Activated effector memory CD4-positive, alpha-beta T cell treated with anti-CD3 and anti-CD28 coated beads, Interleukin-2, amount 50 U/mL, for 16 hours (primary cell): ENCODE results near the gene HSPB9.

Source experiments
- DNase-seq: peaks from one replicate; pipeline ENCODE4 v3.0.0-alpha.2; 2020

Gene HSPB9

GRCh38 chr17:42146911-42147607 lies 24.5 kb downstream of the HSPB9 start:
- no peak for DNase-seq

DNA sequence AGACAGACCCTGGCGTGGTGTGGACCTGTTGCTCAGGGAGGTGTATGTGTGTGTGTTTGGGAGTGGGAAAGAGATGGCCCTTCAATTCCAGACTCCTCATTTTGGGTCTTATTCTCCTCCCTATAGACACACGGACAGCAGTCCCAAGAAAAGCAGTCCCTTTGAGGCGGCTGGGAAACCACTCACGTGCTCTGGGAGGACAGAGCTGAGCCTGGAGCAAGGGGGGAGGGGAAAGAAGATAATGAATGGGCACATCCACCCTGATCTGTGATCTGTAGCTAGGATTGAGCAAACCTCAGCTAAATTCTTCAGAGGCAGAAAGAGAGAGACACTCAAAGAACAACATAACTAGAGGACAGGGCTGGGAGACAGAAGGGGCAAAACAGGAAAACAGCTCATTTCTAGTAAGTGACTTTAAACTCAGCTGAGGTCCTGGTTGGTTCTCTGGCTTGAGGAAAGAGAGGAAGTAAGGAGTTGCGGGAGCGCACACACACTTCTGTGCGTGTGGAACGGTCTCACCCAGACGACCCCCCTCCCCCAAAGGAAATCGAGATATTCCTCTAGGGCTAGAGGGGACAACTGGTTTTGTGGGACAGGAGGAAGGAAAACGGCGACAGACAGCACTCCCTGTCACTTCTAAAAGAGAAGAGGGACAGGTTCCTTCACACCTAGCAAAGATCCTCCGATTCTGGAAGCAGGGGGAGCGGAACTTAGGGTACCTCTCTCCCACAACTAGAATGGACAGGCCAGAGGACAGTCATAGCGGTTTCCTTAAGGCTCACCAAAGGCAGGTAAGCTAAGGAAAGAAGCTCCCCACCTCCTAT lies 31.5 kb downstream of the HSPB9 start:
- DNase-seq = no peak

GRCh38 chr17:42155614-42156045 lies 33.0 kb downstream of the HSPB9 start:
- DNase-seq = no peak

DNA sequence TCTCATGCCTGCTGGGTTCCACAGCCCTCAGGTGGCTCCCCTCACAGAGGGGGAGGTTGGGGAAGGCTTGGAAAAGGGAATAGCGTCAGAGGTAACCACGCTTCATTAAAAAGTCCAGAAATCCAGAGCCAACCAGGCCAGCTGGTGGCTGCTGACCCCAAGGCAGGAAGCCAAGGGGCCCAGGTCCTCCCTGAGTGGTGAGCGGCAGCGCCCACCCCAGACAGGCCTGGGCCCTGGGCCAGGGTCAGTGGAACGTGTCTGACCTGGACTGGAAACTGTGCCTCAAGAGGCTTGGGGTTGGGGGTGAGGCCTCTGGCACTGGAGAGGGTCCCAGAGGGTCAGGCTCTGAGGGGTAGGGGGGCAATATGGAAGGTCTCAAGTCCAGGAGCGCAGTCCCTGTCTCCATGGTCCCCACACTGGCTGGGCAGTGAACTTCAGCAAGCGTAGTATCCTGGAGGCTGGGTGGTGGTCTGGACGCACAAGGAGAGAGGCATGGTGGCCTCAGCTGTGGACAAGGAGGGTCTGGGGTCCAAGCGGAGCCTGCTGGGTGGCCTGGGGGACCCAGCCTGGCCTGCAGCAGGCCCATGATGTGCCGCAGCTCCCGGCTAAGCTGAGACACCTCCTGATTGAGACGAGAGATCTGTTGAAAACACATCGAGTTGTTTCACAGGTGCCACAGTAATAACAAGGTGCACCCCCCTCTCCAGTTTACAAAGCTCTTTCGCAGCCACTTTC lies 37.4 kb downstream of the HSPB9 start:
- DNase-seq = no peak

GRCh38 chr17:42160531-42160910 lies 37.9 kb downstream of the HSPB9 start:
- DNase-seq = no peak

- peak; percentile 79 for DNase-seq
These were observed 40.5 kb downstream of the HSPB9 start for GRCh38 chr17:42163113-42163512.

GRCh38 chr17:42163696-42164407 lies 41.2 kb downstream of the HSPB9 start:
- DNase-seq = no peak

GRCh38 chr17:42165751-42166150 lies 43.1 kb downstream of the HSPB9 start:
- DNase-seq = no peak

DNA sequence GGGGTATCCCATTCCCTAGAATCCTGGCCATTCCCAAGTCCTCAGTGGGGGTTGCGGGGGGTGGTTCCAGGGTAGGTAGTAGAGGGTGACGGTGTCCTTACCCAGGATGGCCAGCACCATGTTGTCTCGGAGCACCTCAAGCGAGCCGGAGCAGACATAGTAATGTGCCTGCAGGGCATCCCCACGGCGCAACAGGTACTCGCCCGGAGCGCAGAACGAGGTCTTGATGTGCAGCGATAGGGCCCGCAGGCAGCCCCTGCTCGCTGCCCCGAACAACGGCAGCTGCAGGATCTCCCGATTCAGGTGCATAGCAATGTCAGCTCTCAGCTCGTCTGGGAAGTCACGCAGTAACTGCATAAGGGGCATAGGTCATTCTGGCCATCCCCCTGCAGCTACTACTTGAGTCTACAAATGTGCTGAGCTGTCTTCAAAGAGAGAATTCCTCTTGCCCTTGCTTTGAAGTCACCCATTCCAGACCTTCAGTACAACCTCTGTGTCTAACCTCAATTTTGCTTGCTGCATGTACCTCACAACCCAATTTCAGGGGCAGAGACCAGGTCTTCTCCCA lies 43.7 kb downstream of the HSPB9 start:
- DNase-seq = no peak

DNA sequence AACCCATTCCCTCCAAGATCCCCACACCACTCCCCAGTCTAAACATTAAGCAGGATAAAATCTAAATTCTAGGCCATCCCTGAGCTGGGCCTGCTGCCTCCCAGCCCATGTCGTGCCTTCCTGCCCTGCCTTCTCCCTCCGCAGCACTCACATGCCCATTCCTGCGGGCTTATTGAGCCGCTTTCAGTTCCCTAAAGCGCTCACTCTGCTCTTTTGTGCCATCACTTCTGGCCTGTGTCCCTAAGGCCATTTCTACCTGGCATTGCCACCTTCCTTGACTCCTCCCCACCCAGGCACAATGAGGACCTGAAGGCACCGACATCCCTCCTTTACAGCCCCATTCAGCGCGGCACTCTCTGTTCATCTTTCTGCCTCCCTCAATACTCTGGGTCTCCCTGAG lies 45.2 kb downstream of the HSPB9 start:
- no peak for DNase-seq

DNA sequence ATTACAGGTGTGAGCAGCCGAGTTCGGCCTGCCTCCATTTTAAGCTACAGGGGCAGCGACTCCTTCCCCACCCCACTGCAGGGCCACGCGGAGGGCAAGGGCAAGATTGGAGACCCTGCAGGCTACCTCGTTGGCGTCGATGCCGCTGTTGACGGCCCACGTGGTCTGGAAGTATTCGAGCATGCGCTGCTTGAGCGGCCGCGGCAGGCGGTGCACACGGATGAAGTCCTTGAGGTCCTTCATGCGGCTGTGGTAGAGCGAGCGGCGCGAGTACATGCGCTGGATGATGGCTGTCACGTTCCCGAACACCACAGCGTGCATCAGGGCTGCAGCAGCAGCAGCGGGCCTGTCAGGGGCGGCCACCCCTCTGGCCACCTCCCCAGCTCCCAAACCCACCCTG lies 46.7 kb downstream of the HSPB9 start:
- DNase-seq = no peak

DNA sequence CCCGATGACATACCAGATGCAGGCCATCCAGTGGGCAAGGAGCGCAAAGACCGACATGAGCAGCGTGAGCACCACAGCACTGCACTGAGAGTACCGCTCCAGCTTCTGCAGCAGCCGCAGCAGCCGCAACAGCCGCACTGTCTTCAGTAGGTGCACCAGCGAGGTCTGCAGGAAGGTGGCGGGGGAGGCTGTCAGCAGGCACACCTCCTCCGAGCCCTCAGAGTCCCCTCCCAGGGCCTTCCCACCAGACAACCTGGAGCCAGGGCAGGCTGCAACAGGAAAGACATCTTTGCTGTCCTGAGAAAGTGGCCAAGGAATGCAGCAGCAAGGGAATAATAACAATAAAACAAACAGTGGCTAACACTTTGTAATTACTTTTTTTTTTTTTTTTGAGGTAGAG lies 49.2 kb downstream of the HSPB9 start:
- DNase-seq = no peak
